ENCODE results near the gene CSK. TPM values are rescaled to one million over a fixed set of nuclear protein-coding genes. Genes with fewer than 3 reads are reported as not detected.

CSK gene
- polyA plus RNA-seq, 1 experiment = 25.3 TPM

DNA sequence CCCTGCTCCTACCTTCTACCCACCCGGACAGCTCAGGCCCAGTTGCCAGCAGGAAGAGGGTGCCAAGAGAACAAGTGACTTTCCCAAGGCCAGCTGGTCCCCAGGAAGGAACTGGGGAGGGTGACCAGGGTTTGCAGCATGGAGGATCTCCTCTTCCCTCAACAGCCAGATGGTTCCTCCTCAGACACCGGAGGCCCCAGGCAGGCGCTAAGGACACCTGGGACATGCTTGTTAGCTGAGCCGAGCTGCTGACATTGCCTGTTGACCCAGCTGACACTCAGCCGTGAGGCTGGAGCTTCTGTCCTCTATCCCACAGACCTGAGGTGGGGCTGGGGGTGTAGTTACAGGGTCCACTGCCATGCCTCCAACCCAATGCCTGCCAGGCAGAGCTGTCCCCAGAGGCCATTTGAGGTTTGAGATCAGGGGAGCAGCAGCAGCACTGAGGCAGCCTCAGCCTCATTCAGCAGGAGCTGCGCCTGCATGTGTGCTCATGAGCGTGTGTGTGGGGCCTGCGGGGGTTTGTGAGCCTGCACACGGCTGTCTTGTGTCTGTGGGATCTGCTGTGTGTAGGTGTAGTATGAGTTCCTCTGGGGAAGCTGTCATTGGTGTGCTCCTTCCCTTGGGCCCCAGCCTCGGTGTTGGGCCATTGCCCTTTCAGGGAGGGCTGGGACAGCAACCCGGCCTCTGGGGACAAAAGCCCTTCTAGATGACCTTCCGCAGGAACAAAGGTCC, 51.7 kb downstream of the CSK start:
- no peak for DNase-seq (ENCODE audit: low read depth)
- POLR2A ChIA-PET = no interaction called here
- TF ChIP-seq, protein P1, sequence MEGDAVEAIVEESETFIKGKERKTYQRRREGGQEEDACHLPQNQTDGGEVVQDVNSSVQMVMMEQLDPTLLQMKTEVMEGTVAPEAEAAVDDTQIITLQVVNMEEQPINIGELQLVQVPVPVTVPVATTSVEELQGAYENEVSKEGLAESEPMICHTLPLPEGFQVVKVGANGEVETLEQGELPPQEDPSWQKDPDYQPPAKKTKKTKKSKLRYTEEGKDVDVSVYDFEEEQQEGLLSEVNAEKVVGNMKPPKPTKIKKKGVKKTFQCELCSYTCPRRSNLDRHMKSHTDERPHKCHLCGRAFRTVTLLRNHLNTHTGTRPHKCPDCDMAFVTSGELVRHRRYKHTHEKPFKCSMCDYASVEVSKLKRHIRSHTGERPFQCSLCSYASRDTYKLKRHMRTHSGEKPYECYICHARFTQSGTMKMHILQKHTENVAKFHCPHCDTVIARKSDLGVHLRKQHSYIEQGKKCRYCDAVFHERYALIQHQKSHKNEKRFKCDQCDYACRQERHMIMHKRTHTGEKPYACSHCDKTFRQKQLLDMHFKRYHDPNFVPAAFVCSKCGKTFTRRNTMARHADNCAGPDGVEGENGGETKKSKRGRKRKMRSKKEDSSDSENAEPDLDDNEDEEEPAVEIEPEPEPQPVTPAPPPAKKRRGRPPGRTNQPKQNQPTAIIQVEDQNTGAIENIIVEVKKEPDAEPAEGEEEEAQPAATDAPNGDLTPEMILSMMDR (IDR thresholded peaks at IDR 0.05; ENCODE audit: insufficient read depth, low read depth, low read length) = no peak
- CTCF ChIA-PET = interaction anchor here (0.5 to 2.5 kb wide), 7 partner anchors 9 to 64 kb away, joined by 3 to 9 read pairs (median 3); no protein-coding TSS in a partner anchor
- Histone ChIP-seq H3K36me3 (ENCODE audit: control insufficient read depth, insufficient read depth, low read length) (peaks cover 2% of the 10 kb centered on the region), H3K27me3 (ENCODE audit: control insufficient read depth, insufficient read depth, low read length) (no peaks in the 10 kb centered on the region; the same call in 1 of the 2 replicates), H3K4me3 (ENCODE audit: low read depth, low read length) (no peak overlapping the region)

DNA sequence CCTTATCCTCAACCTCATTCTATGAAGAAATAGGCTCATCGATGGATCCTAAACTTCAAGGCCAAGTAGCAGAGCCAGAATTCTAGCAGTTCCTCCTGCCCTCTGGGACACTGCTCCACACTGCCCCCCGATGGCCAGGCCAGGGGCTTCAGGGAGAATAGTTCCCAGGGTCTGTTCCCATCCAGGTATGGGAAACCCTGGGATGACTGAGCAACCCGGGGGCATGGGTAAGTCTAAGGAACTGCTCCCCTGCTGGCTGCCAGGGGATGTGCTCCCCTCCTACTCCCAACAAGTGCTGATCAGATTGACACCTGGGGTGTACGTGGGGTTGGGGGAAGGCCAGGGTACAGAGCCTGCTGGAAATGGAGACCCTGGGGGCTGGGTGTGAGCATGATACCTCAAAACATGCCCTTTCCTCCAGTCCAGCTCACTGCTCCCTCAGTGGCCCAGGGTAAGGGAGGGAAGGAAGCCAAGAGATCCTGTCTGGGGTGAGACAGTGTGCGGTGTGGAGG, 53.5 kb downstream of the CSK start:
- no peak overlapping the region for H3K4me3 ChIP-seq (ENCODE audit: low read depth, low read length)
- no peaks in the 10 kb centered on the region for H3K27me3 ChIP-seq (ENCODE audit: control insufficient read depth, insufficient read depth, low read length)
- DNase-seq (ENCODE audit: low read depth) = no peak
- H3K36me3 ChIP-seq (ENCODE audit: control insufficient read depth, insufficient read depth, low read length) = peaks cover 2% of the 10 kb centered on the region
- POLR2A ChIA-PET = no interaction called here
- TF ChIP-seq, protein P1 (IDR thresholded peaks at IDR 0.05; ENCODE audit: insufficient read depth, low read depth, low read length) = peak; percentile 86
- CTCF ChIA-PET = interaction anchor here (0.8 to 2.8 kb wide), 9 partner anchors 9 to 202 kb away, joined by 3 to 14 read pairs (median 4); partner anchors contain the start of gene CPLX3

DNA sequence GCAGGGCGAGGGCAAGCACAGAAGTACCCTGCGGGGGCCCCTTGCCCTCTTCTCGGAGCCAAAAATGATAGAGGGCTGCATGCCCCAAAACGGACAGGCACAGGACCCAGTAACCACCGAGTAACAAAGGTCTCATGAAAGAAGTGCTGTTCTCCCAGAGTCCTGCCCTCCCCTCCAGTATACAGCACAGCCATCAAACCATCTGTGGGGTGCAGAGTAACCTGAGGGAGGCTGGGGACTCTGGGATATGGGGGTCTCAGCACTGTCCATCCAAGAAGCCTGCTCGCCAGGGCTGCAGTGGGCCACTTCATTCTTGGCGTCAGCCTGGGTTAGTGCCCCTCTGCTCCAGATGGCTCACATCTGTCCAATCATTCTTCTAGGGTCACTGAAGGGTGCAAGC, 55.0 kb downstream of the CSK start:
- Histone ChIP-seq H3K27me3 (ENCODE audit: control insufficient read depth, insufficient read depth, low read length) (no peaks in the 10 kb centered on the region), H3K36me3 (ENCODE audit: control insufficient read depth, insufficient read depth, low read length) (peaks cover 2% of the 10 kb centered on the region), H3K4me3 (ENCODE audit: low read depth, low read length) (no peak overlapping the region)
- POLR2A ChIA-PET = no interaction called here
- CTCF ChIA-PET = interaction anchor here (1.1 to 2.8 kb wide), 2 partner anchors 10 to 203 kb away, joined by 4 to 14 read pairs; partner anchors contain the start of gene CPLX3
- no peak for DNase-seq (ENCODE audit: low read depth)
- TF ChIP-seq, protein P1 (IDR thresholded peaks at IDR 0.05; ENCODE audit: insufficient read depth, low read depth, low read length) = no peak

DNA sequence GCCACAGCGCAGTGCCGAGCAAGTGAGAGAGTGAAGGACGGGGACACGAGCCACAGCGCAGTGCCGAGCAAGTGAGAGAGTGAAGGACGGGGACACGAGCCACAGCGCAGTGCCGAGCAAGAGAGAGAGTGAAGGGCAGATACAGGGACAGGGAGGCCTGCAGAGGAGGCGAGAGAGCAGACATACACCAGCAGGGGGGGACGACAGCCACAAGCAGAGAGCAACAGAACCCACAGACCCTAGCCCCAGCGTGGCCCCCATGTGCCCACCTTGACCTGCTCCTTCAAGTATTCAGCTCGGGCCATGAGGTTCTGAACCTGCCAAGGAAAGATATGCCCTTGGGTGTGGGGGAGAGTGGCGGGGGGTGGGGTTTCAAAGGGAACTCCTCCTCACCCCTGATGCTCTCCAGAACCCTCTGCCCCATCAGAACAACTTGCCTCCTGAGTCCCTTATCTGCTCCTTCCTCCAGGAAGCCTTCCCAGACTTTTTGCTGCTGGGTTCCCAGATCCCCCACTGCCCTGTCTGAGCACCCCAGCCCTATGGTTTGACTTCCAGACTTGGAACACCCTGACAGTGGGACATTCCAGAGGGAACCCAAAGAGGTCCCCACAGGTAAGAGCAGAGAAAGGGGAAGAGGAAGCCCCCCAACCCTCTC, 55.7 kb downstream of the CSK start:
- Histone ChIP-seq H3K27me3 (ENCODE audit: control insufficient read depth, insufficient read depth, low read length) (no peaks in the 10 kb centered on the region), H3K4me3 (ENCODE audit: low read depth, low read length) (no peak overlapping the region), H3K36me3 (ENCODE audit: control insufficient read depth, insufficient read depth, low read length) (peaks cover 2% of the 10 kb centered on the region)
- no peak for DNase-seq (ENCODE audit: low read depth)
- TF ChIP-seq, protein P1 (IDR thresholded peaks at IDR 0.05; ENCODE audit: insufficient read depth, low read depth, low read length) = no peak
- ChIA-PET POLR2A (no interaction called here), CTCF (interaction anchor here (0.9 to 2.8 kb wide), 4 partner anchors 11 to 67 kb away, joined by 4 to 14 read pairs (median 7); partner anchors contain the start of genes CPLX3 and CSK)

DNA sequence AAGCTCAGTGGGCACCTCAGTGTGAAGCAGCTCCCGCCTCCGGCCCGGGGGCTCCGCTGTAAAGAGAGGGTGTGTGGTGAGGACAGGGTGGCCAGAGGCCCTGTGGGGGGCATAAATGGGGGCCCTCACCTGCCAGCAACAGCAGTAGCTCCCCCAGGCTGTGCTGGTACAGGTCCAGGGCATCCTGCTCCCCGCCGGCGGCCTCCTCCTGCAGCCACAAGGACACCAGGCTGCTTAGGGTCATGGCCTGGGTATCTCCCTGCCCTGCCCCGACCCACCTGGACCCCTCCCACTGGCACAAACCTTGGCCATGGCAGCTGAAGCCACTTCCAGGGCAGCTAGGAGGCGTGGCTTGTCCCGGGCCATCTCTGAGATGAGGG, 56.2 kb downstream of the CSK start:
- DNase-seq (ENCODE audit: low read depth) = no peak
- POLR2A ChIA-PET = no interaction called here
- CTCF ChIA-PET = interaction anchor here (0.9 to 2.8 kb wide), 6 partner anchors 12 to 68 kb away, joined by 3 to 14 read pairs (median 4); partner anchors contain the start of genes CPLX3 and CSK
- TF ChIP-seq, protein P1 (IDR thresholded peaks at IDR 0.05; ENCODE audit: insufficient read depth, low read depth, low read length) = no peak
- H3K27me3 ChIP-seq (ENCODE audit: control insufficient read depth, insufficient read depth, low read length) = no peaks in the 10 kb centered on the region
- H3K4me3 ChIP-seq (ENCODE audit: low read depth, low read length) = no peak overlapping the region
- H3K36me3 ChIP-seq (ENCODE audit: control insufficient read depth, insufficient read depth, low read length) = peaks cover 2% of the 10 kb centered on the region
